IMR-90 (cell line): ENCODE results near the gene PPIAL4G. TPM values are rescaled to one million over a fixed set of nuclear protein-coding genes. Genes with fewer than 3 reads are reported as not detected.
"Not testable (repeated sequence)": the region's sequence is repeated elsewhere in the genome, so short reads cannot be mapped to it uniquely, and the experiment has no call there.

Experiments used
- ATAC-seq: fragments of 200-7000 bp; cut with Tn5 transposase; 2 replicates; pipeline ENCODE4 v1.9.1; 2020; ENCODE audit warnings: low read depth, mild to moderate bottlenecking, moderate library complexity
- BruUV-seq: library from RNA; stranded (reverse); fragments of 400-500 nt; replicated peaks from 2 replicates; lab custom pipeline; 2021; lab: Mats Ljungman, UMichigan
- CTCF ChIA-PET: fragments of 300-600 bp; formaldehyde crosslinking; extraction: SDS; loops from one replicate; lab custom pipeline; 2021; ENCODE audit warnings: antibody characterized with exemption; lab: Yijun Ruan, JAX
- POLR2A ChIA-PET: fragments of 300-600 bp; sonication (Branson Sonifier 250); formaldehyde crosslinking; loops from one replicate; lab custom pipeline; 2022; ENCODE audit warnings: antibody characterized with exemption; ENCODE audit not compliant: unreplicated experiment; lab: Charles Lee
- DNase-seq: peaks from one replicate; pipeline ENCODE4 v3.0.0; 2013
- H2AFZ ChIP-seq: replicated peaks from 2 replicates; pipeline ENCODE3; 2013; ENCODE audit warnings: low read length, mild to moderate bottlenecking; ENCODE audit not compliant: poor library complexity
- H2AK5ac ChIP-seq: 2 replicates; pipeline ENCODE4 v1.6.1; 2013; ENCODE audit warnings: low read depth, low read length, inconsistent platforms
- H2AK9ac ChIP-seq: replicated peaks from 2 replicates; pipeline ENCODE3; 2013; ENCODE audit warnings: mild to moderate bottlenecking, low read depth, low read length, moderate library complexity; ENCODE audit not compliant: poor library complexity
- H2BK120ac ChIP-seq: 2 replicates; pipeline ENCODE4 v1.6.1; 2013; ENCODE audit warnings: low read depth, low read length, inconsistent platforms
- H2BK15ac ChIP-seq: 3 replicates; pipeline ENCODE4 v1.6.1; 2013; ENCODE audit warnings: low read depth, low read length, inconsistent platforms
- H2BK20ac ChIP-seq: 2 replicates; pipeline ENCODE4 v1.6.1; 2013; ENCODE audit warnings: low read depth, mild to moderate bottlenecking, inconsistent platforms, low read length, moderate library complexity
- H2BK5ac ChIP-seq: 2 replicates; pipeline ENCODE4 v1.6.1; 2013; ENCODE audit warnings: mild to moderate bottlenecking, low read depth, low read length, inconsistent platforms; ENCODE audit not compliant: poor library complexity, severe bottlenecking
- H3K14ac ChIP-seq: replicated peaks from 2 replicates; pipeline ENCODE4 v1.6.1; 2013; ENCODE audit warnings: low read depth, low read length, inconsistent platforms
- H3K18ac ChIP-seq: 2 replicates; pipeline ENCODE4 v1.6.1; 2013; ENCODE audit warnings: low read depth, low read length, control low read depth
- H3K23ac ChIP-seq: 2 replicates; pipeline ENCODE4 v1.6.1; 2013; ENCODE audit warnings: low read depth, low read length, inconsistent platforms
- H3K27ac ChIP-seq: 2 replicates; pipeline ENCODE4 v1.5.1; 2013; ENCODE audit warnings: mild to moderate bottlenecking, control low read depth, low read length; ENCODE audit not compliant: insufficient read depth
- H3K27me3 ChIP-seq: 2 replicates; pipeline ENCODE4 v1.6.1; 2013; ENCODE audit warnings: low read length; ENCODE audit not compliant: control insufficient read depth, insufficient read depth
- H3K36me3 ChIP-seq: 2 replicates; pipeline ENCODE4 v1.6.1; 2013; ENCODE audit warnings: low read length, mixed read lengths; ENCODE audit not compliant: control insufficient read depth, insufficient read depth
- H3K4ac ChIP-seq: 2 replicates; pipeline ENCODE4 v1.6.1; 2013; ENCODE audit warnings: low read depth, low read length, inconsistent platforms
- H3K4me1 ChIP-seq: 2 replicates; pipeline ENCODE4 v1.6.1; 2013; ENCODE audit warnings: low read length, mixed read lengths; ENCODE audit not compliant: control insufficient read depth, insufficient read depth
- H3K4me2 ChIP-seq: 2 replicates; pipeline ENCODE4 v1.6.1; 2013; ENCODE audit warnings: low read depth, mild to moderate bottlenecking, control low read depth, low read length, moderate library complexity
- H3K4me3 ChIP-seq: 2 replicates; pipeline ENCODE4 v1.5.1; 2013; ENCODE audit warnings: low read depth, mild to moderate bottlenecking, control low read depth, low read length, moderate library complexity; ENCODE audit not compliant: insufficient read depth
- H3K56ac ChIP-seq: 2 replicates; pipeline ENCODE4 v1.6.1; 2013; ENCODE audit warnings: low read length, inconsistent platforms; ENCODE audit not compliant: insufficient read depth; ENCODE audit errors: extremely low read depth
- H3K79me1 ChIP-seq, 2 experiments: 2 replicates each; pipeline ENCODE4 v1.6.1; 2013; ENCODE audit warnings: low read length in 2 of 2, inconsistent platforms in 1 of 2, low read depth in 1 of 2
- H3K9ac ChIP-seq: 2 replicates; pipeline ENCODE4 v1.6.1; 2013; ENCODE audit warnings: low read depth, low read length, control low read depth
- H3K9me1 ChIP-seq: 2 replicates; pipeline ENCODE4 v1.6.1; 2013; ENCODE audit warnings: low read length, inconsistent platforms; ENCODE audit not compliant: insufficient read depth
- H3K9me3 ChIP-seq: 2 replicates; pipeline ENCODE4 v1.6.1; 2013; ENCODE audit warnings: low read length; ENCODE audit not compliant: control insufficient read depth, insufficient read depth
- H4K20me1 ChIP-seq: 2 replicates; pipeline ENCODE4 v1.6.1; 2013; ENCODE audit warnings: low read length, inconsistent platforms; ENCODE audit not compliant: insufficient read depth
- H4K5ac ChIP-seq: 2 replicates; pipeline ENCODE4 v1.6.1; 2013; ENCODE audit warnings: mild to moderate bottlenecking, low read depth, low read length, control low read depth
- H4K8ac ChIP-seq, 2 experiments: 2 replicates each; pipeline ENCODE4 v1.6.1; 2013; ENCODE audit warnings: low read depth in 2 of 2, low read length in 2 of 2, control low read depth in 1 of 2, inconsistent platforms in 1 of 2
- H4K91ac ChIP-seq: 2 replicates; pipeline ENCODE4 v1.6.1; 2013; ENCODE audit warnings: low read depth, low read length, inconsistent platforms; ENCODE audit not compliant: insufficient read depth
- WGBS, 2 experiments: methylation state at CpG; one replicate each; pipeline versions ENCODE4 v1.1.5 to v1.1.7; 2013; ENCODE audit warnings: missing lambda C conversion rate in 2 of 2; ENCODE audit not compliant: insufficient read length in 1 of 2; ENCODE audit errors: extremely low coverage in 2 of 2; 5-methylcytosine and 5-hydroxymethylcytosine counted together
- dilution Hi-C: fragments of 300-500 bp; cut with HindIII; formaldehyde crosslinking; loops from one replicate; pipeline ENCODE4 v1.14.3; 2018; ENCODE audit warnings: low sequenced_read_pairs; ENCODE audit not compliant: unreplicated experiment
- in situ Hi-C: fragments of 300-500 bp; cut with MboI; formaldehyde crosslinking; loops from 3 replicates; pipeline ENCODE4 v1.14.3; 2019; ENCODE audit warnings: low sequenced_read_pairs, inconsistent platforms, mixed read lengths
- intact Hi-C: fragments of 100-400 bp; cut with micrococcal nuclease; formaldehyde crosslinking; loops from 2 replicates; pipeline ENCODE4 v1.10.0; 2022
- polyA plus RNA-seq, 3 experiments: library from polyadenylated mRNA; depleted of rRNA; stranded (reverse); fragments of >200 nt; gene quantifications; 2 replicates each; pipeline ENCODE4 v1.2.3, GENCODE V29; 2012; ENCODE audit warnings: low replicate concordance in 1 of 3
- total RNA-seq: library from RNA; depleted of rRNA; stranded (reverse); fragments of >200 nt; gene quantifications from 2 replicates; pipeline ENCODE4 v1.2.3, GENCODE V29; 2012

Gene PPIAL4G
- total and polyA plus RNA-seq, 2 of the 4 experiments (the other 2 are of a cell fraction): not detected

DNA sequence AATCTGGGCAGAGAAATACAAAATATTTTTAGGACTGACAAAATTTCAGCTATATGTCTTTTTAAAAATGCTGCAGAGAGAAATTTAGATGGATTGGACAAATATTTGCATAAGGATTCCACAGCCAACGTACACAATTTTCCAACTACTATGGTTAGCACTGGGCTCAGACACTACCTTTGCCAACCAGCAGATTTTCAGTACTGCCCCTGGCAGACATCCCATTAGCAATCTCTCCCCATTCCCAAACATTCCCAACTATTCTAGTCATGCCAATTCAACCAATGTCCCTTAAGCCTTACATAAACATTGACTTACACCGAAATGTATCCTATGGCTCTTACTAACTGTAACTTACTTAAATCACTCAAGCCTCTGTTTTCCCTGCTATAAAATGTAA, 30.3 kb downstream of the PPIAL4G start:
- H2BK120ac ChIP-seq, H3K4ac ChIP-seq, H3K27me3 ChIP-seq, H3K9me3 ChIP-seq, H2BK5ac ChIP-seq, H3K23ac ChIP-seq, H3K9ac ChIP-seq, ATAC-seq, dilution Hi-C loops, BruUV-seq, H3K4me1 ChIP-seq, H3K79me1 ChIP-seq, H2AFZ ChIP-seq, H4K91ac ChIP-seq, intact Hi-C loops, H2BK15ac ChIP-seq, H3K18ac ChIP-seq, H2AK9ac ChIP-seq, H3K14ac ChIP-seq, H3K4me3 ChIP-seq, H3K36me3 ChIP-seq, POLR2A ChIA-PET, H3K9me1 ChIP-seq, H4K5ac ChIP-seq, H4K20me1 ChIP-seq, H3K27ac ChIP-seq, H2BK20ac ChIP-seq, H3K56ac ChIP-seq, in situ Hi-C loops, H2AK5ac ChIP-seq, CTCF ChIA-PET, H4K8ac ChIP-seq, H3K4me2 ChIP-seq: not testable (repeated sequence)
- DNase-seq: peak; percentile 48
- no CpG with 5 or more reads among the region's 2 CpGs for WGBS, 2 experiments

DNA sequence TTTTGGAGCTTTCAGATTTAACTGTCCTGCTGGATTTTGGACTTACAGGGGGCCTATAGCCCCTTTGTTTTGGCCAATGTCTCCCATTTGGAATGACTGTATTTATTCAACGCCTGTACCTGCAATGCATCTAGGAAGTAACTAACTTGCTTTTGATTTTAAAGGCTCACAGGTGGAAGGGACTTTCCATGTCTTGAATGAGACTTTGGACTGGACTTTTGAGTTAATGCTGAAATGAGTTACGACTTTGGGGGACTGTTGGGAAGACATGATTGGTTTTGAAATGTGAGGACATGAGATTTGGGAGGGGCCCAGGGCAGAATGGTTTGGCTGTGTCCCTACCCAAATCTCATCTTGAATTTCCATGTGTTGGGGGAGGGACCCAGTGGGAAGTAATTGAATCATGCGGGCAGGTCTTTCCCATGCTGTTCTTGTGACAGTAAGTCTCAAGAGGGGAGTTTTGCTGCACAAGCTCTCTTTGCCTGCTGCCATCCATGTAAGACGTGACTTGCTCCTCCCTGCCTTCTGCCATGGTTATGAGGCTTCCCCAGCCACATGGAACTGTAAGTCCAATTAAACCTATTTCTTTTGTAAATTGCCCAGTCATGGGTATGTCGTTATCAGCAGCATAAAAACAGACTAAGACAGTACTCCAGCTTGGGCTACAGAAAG, 43.3 kb downstream of the PPIAL4G start:
- H2BK5ac ChIP-seq, H2AFZ ChIP-seq, H3K9me1 ChIP-seq, H3K18ac ChIP-seq, dilution Hi-C loops, H3K4ac ChIP-seq, H3K27ac ChIP-seq, H4K8ac ChIP-seq, POLR2A ChIA-PET, DNase-seq, intact Hi-C loops, H2BK120ac ChIP-seq, H2AK5ac ChIP-seq, CTCF ChIA-PET, H4K5ac ChIP-seq, H3K4me2 ChIP-seq, H3K4me1 ChIP-seq, H3K23ac ChIP-seq, H3K27me3 ChIP-seq, H4K20me1 ChIP-seq, ATAC-seq, in situ Hi-C loops, H3K14ac ChIP-seq, H4K91ac ChIP-seq, H3K9me3 ChIP-seq, H3K4me3 ChIP-seq, H3K56ac ChIP-seq, BruUV-seq, H2BK15ac ChIP-seq, H3K36me3 ChIP-seq, H3K79me1 ChIP-seq, H2AK9ac ChIP-seq, H3K9ac ChIP-seq, H2BK20ac ChIP-seq: not testable (repeated sequence)
- no CpG with 5 or more reads among the region's 5 CpGs for WGBS, 2 experiments
